SK-N-MC (cell line): ENCODE measurements around the gene QPCT.

ENCODE experiments used
- EZH2 ChIP-seq: fragments of 200-600 bp; sonication (generic); IDR thresholded peaks from one replicate; pipeline ENCODE4 v1.6.1; 2017; ENCODE audit warnings: antibody characterized with exemption
- FOXP2 ChIP-seq: optimal IDR thresholded peaks from 2 replicates; pipeline ENCODE3; 2011; ENCODE audit warnings: mild to moderate bottlenecking, moderate library complexity; ENCODE audit not compliant: insufficient read depth; ENCODE audit errors: extremely low read length, control extremely low read depth
- POLR2AphosphoS5 ChIP-seq: IDR thresholded peaks from 2 replicates; pipeline ENCODE4 v1.6.1; 2012; ENCODE audit warnings: mild to moderate bottlenecking, low read depth, low read length, borderline replicate concordance

DNA sequence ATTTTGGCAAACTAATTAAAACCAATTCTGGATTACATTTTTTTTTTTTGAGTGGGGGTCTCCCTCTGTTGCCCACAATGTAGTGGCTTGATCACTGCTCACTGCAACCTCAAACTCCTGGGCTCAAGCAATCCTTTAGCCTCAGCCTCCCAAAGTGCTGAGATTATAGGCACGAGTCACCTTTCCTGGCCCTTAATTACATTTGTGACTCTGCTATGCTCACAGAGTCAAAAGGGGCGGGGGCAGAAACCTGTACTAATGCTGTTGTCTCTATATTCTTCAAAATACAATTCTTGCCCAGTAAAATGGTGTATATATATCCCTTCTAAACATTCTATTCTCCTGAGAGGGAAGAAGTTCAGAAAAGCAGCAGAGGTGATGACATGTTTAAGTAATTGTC, 43.0 kb upstream of the QPCT start:
- TF ChIP-seq EZH2 (no peak), POLR2AphosphoS5 (no peak), FOXP2 (no peak)
